ENCODE results near the gene KDM1A. TPM values are rescaled to one million over a fixed set of nuclear protein-coding genes. Genes with fewer than 3 reads are reported as not detected.
A peak's percentile ranks its signal among the peaks of the same experiment; 100 is the strongest.

KDM1A gene
- total and polyA plus RNA-seq, 9 of the 15 experiments (the other 6 are each of a cell fraction or from before 2014, with no cell fraction given) = 59.2 to 181 (median 168) TPM

DNA sequence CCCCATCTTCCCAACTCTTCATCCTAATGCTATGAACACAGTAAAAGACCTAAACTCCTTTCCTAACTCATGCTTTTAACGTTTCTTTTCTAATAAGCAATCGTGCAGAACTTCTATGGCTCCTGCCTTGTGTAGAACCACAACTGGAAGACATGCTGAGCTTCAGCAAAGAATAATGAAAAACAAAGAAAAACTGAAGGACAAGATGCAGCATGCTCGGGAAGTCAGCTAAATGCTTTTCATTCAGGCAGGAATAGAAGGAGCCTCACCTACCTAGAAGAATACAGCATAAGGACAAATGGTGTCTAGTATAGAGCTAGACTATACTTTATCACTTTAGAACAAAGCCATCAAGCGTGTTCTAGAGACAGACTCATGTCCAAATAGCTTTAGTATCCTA, 103.5 kb downstream of the KDM1A start:
- Histone ChIP-seq H3K4me3 (no peak overlapping the region), H3K27me3 (ENCODE audit: control insufficient read depth in 2 of 2, insufficient read depth in 2 of 2, low read length in 2 of 2) (no peaks in the 10 kb centered on the region), H3K9me1 (ENCODE audit: control insufficient read depth, insufficient read depth, low read length) (no peaks in the 10 kb centered on the region), H2AFZ (ENCODE audit: low read depth, low read length) (no peak overlapping the region), H3K27ac (ENCODE audit: extremely low read depth, low read depth, low read length) (no peak overlapping the region), H4K20me1 (replicated peaks; ENCODE audit: control insufficient read depth, insufficient read depth, low read length) (no peaks in the 10 kb centered on the region), H3K9ac (ENCODE audit: insufficient read depth in 1 of 2, low read depth in 2 of 2, low read length in 2 of 2) (no peak overlapping the region), H3K36me3 (ENCODE audit: control insufficient read depth, insufficient read depth, low read length) (no peaks in the 10 kb centered on the region), H3K79me2 (ENCODE audit: control insufficient read depth, insufficient read depth, low read length) (peaks cover 53% of the 10 kb centered on the region), H3K4me2 (ENCODE audit: insufficient read depth, low read length) (no peak overlapping the region), H3K9me3 (replicated peaks; ENCODE audit: control insufficient read depth, insufficient read depth, low read depth, low read length) (no peaks in the 10 kb centered on the region), H3K4me1 (replicated peaks in 1 of 2; ENCODE audit: control insufficient read depth in 2 of 2, insufficient read depth in 2 of 2, low read length in 2 of 2) (peaks cover 14 to 37% of the 10 kb centered on the region in 2 experiments)
- TF ChIP-seq ESRRB (CRISPR knock-in tag; IDR thresholded peaks at IDR 0.05; ENCODE audit: borderline replicate concordance) = 0 out of 2 replicates have a peak, but pooled peaks have one; percentile 48
- no peak for TF ChIP-seq ZNF561 (CRISPR knock-in tag; conservative IDR thresholded peaks at IDR 0.05)
- DNase-seq (ENCODE audit: extremely low read depth in 1 of 4, low spot score in 3 of 4) = no peak
- ChIA-PET CTCF (ENCODE audit: low intra/inter-chr PET ratio) (no interaction called here), POLR2A (interaction anchor here (1.2 to 3.2 kb wide), 3 partner anchors 10 to 105 kb away, joined by 3 to 13 read pairs (median 6); no protein-coding TSS in a partner anchor)
- no peak for FAIRE-seq
- 47% methylated on average over 4 of the region's 4 CpGs for WGBS (ENCODE audit: insufficient coverage, low coverage, missing lambda C conversion rate)
- intact Hi-C loops (cut with micrococcal nuclease) = no loop called here
- BruUV-seq (replicated peaks) = no TSS peak
- in situ Hi-C loops (cut with MboI) = no loop called here
- ATAC-seq = no peak

DNA sequence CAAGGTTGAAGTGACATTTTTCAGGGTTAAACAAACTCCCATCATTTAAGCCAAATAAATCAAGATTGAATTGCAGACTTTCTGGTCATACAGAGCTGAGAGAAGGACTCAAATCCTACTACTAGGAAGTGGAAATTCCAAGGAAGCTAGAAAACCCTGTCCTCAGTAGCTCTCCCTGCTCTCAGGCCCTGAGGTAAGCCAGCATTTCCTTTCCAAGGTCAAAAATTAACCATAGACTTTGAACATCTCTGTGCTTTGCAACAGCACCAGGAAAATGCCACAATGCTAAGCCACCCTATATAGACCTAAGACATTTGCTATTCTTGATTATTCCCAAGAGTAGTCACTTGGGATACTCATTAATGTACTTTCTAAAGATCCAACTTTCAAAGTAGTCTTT, 104.3 kb downstream of the KDM1A start:
- CTCF ChIA-PET (ENCODE audit: low intra/inter-chr PET ratio) = no interaction called here
- TF ChIP-seq CREB3 (tag; conservative IDR thresholded peaks at IDR 0.05; ENCODE audit: low read depth) (no peak), ZNF134 (CRISPR knock-in tag; conservative IDR thresholded peaks at IDR 0.05) (no peak), ZNF583 (CRISPR knock-in tag; IDR thresholded peaks at IDR 0.05) (no peak), STAT5B (CRISPR knock-in tag; IDR thresholded peaks at IDR 0.05) (no peak)
- ATAC-seq (no peak), FAIRE-seq (no peak), DNase-seq (ENCODE audit: extremely low read depth in 1 of 4, low spot score in 3 of 4) (no peak)
- no peaks in the 10 kb centered on the region for H3K27me3 ChIP-seq (ENCODE audit: control insufficient read depth in 2 of 2, insufficient read depth in 2 of 2, low read length in 2 of 2)
- no peak overlapping the region for H3K4me3 ChIP-seq
- no peak overlapping the region for H2AFZ ChIP-seq (ENCODE audit: low read depth, low read length)
- H4K20me1 ChIP-seq (replicated peaks; ENCODE audit: control insufficient read depth, insufficient read depth, low read length) = no peaks in the 10 kb centered on the region
- BruUV-seq (replicated peaks) = no TSS peak
- H3K4me1 ChIP-seq (replicated peaks in 1 of 2; ENCODE audit: control insufficient read depth in 2 of 2, insufficient read depth in 2 of 2, low read length in 2 of 2) = peaks cover 14 to 35% of the 10 kb centered on the region in 2 experiments
- POLR2A ChIA-PET = interaction anchor here (1.2 to 3.2 kb wide), 3 partner anchors 9 to 106 kb away, joined by 3 to 13 read pairs (median 6); no protein-coding TSS in a partner anchor
- H3K4me2 ChIP-seq (ENCODE audit: insufficient read depth, low read length) = no peak overlapping the region
- intact Hi-C loops (cut with micrococcal nuclease) = no loop called here
- no peaks in the 10 kb centered on the region for H3K9me1 ChIP-seq (ENCODE audit: control insufficient read depth, insufficient read depth, low read length)
- no peak overlapping the region for H3K27ac ChIP-seq (ENCODE audit: extremely low read depth, low read depth, low read length)
- H3K9me3 ChIP-seq (replicated peaks; ENCODE audit: control insufficient read depth, insufficient read depth, low read depth, low read length) = no peaks in the 10 kb centered on the region
- no peak overlapping the region for H3K9ac ChIP-seq (ENCODE audit: insufficient read depth in 1 of 2, low read depth in 2 of 2, low read length in 2 of 2)
- H3K79me2 ChIP-seq (ENCODE audit: control insufficient read depth, insufficient read depth, low read length) = peaks cover 49% of the 10 kb centered on the region
- no peaks in the 10 kb centered on the region for H3K36me3 ChIP-seq (ENCODE audit: control insufficient read depth, insufficient read depth, low read length)
- in situ Hi-C loops (cut with MboI) = no loop called here

Measured in K562 (cell line).